22Rv1 (cell line): ENCODE measurements around the gene ELSPBP1.
A peak's percentile ranks its signal among the peaks of the same experiment; 100 is the strongest.

Source experiments
- H3K27ac ChIP-seq: fragments of 450-650 bp; 2 replicates; pipeline ENCODE4 v1.5.1; 2017
- ZFX ChIP-seq: fragments of 450-650 bp; IDR thresholded peaks from 2 replicates; pipeline ENCODE4 v1.6.1; 2017; ENCODE audit warnings: antibody characterized with exemption, borderline replicate concordance
- TF ChIP-seq, protein P1 (sequence below): fragments of 450-650 bp; IDR thresholded peaks from 2 replicates; pipeline ENCODE4 v1.5.1; 2017; ENCODE audit warnings: mild to moderate bottlenecking

ELSPBP1 gene

DNA sequence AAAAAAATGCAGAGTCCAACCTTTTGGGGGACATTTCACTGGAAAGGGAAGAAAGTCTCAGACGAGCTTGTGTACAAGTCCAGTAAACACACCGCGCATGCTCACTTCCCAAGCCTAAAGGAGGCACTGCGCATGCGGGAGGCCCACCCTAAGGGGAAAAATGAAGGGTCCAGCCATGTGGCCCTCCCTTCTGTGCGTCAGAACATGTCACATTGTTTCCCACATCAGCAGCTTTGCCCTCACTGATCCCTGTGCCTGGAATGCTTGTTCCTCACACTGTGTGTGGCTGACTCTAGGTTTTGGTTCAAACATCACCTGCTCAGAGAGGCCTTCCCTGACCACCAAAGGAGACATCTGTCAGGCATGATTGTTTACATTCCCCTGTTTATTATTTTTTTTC lies 4.4 kb downstream of the ELSPBP1 start:
- TF ChIP-seq, protein P1, sequence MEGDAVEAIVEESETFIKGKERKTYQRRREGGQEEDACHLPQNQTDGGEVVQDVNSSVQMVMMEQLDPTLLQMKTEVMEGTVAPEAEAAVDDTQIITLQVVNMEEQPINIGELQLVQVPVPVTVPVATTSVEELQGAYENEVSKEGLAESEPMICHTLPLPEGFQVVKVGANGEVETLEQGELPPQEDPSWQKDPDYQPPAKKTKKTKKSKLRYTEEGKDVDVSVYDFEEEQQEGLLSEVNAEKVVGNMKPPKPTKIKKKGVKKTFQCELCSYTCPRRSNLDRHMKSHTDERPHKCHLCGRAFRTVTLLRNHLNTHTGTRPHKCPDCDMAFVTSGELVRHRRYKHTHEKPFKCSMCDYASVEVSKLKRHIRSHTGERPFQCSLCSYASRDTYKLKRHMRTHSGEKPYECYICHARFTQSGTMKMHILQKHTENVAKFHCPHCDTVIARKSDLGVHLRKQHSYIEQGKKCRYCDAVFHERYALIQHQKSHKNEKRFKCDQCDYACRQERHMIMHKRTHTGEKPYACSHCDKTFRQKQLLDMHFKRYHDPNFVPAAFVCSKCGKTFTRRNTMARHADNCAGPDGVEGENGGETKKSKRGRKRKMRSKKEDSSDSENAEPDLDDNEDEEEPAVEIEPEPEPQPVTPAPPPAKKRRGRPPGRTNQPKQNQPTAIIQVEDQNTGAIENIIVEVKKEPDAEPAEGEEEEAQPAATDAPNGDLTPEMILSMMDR: no peak
- no peak for TF ChIP-seq ZFX
- H3K27ac ChIP-seq: no peak overlapping the region

DNA sequence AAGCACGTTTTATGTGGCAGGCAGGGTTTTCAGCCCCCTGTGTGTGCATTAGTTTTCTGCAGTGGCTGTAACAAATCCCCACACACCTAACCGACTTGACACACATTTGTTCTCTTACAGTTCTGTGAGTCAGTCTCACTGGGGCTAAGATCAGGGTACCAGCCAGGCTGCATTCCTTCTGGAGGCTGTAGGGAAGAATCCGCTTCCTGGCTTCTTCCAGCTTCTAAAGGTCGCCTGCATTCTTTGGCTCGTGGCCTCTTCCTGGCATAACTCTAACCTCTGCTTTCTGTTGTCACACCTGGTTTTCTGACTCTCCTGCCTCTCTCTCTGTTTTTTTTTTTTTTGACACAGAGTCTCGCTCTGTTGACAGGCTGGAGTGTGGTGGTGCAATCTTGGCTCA lies 6.4 kb downstream of the ELSPBP1 start:
- TF ChIP-seq, protein P1: no peak
- no peak for TF ChIP-seq ZFX
- H3K27ac ChIP-seq: no peak overlapping the region

DNA sequence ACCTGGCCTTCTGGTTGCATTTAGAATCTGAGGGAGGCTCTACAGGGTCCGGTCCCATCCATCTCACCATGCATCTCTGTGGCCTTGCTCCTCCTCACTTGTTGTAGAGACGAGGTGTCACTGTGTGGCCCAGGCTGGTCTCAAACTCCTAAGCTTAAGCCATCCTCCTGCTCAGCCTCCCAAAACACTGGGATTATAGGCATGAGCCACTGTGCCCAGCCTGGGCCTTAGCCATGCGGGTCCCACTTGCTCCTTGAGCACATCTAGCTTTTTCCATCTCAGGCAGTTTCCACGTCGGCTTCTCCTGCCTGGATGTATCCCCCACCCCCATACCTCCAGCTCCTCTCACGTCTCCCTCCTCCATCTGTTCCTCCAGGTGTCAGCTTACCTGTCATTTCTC lies 9.8 kb downstream of the ELSPBP1 start:
- H3K27ac ChIP-seq: no peak overlapping the region
- no peak for TF ChIP-seq ZFX
- TF ChIP-seq, protein P1: no peak

DNA sequence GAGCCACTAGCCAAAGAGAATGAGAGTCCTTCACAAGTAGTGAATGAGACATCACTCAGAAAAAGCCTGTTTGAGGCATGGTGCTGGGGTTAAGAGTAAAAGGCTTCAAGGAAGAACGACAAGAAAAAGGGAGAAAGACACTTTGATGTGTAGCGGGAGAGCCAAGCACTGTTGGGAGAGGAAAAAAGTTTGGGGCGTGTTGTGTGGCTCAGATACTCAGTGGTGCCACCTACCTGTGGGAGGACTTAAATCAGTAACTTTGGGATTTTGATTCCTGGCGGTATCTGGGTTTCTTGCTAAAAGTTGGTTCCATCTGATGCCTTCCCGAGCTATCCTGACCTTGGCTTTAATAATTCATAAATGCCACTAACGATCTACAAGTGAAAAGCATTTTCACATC lies 12.3 kb downstream of the ELSPBP1 start:
- H3K27ac ChIP-seq: no peak overlapping the region
- TF ChIP-seq, protein P1: peak; percentile 72
- no peak for TF ChIP-seq ZFX

DNA sequence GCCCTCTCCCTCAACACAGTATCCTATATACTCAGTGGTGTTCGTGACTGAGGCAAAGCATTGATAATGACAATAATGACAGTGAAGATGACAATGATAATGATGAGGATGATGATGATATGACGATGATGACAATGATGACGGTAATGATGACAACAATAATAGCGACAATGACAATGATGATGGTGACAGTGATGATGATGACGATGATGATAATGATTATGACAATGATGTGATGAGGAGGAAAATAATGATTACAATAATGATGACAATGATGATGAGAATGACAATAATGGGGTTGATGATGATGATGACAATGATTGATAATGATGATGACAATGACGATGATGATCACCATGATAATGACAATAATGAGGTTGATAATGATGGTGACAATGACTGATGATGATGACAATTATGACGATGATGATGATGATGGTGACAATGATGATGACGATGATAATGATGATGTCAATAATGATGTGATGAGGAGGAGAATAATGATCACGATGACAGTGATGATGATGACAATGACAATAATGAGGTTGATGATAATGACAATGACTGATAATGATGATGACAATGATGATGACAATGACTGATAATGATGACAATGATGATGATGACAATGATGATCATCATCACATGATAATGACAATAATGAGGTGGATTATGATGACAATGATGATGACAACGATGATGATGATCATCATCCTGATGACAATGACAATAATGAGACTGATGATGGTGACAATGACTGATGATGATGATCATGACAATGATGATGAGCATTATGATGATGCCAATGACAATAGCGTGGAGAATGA lies 16.7 kb downstream of the ELSPBP1 start:
- H3K27ac ChIP-seq: no peak overlapping the region
- TF ChIP-seq, protein P1: no peak
- TF ChIP-seq ZFX: no peak

DNA sequence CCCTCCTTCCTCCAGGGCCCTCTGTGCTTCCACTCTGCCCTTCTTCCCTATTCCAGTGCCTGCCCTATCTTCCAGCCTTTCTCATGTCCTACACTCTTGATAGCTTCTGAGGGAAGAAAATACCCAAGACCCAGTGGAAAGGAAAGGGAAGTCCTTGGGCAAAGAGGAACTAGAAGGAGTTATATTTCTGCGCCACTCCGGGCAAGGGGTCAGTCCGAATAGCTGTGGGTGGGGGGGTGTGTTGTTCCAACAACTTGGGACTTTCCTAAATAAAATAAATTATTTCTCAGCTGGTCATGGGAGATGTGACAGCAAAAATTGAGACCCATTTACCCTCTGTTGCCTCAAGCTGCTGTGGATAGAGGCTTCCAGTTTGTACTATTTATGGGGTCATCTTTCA lies 26.3 kb downstream of the ELSPBP1 start:
- H3K27ac ChIP-seq: no peak overlapping the region
- TF ChIP-seq ZFX: no peak
- TF ChIP-seq, protein P1: no peak

DNA sequence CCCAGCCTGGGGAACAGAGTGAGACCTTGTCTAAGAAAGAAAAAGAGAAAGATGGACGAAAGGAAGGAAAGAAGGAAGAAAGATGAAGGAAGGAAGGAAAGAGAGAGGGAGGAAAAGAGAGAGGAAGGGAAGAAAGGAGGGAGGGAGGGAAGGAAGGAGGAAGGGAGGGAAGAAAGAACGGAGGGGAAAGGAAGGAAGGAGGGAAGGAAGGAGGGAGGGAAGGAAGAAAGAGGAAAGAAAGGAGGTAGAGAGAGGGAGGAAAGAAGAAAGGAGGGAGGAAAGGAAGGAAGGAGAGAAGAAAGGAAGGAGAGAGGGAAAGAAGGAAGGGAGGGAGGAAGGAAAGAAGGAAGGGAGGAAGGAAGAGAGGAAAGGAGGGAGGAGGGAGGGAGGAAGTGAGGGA lies 28.6 kb downstream of the ELSPBP1 start:
- H3K27ac ChIP-seq: no peak overlapping the region

More for the DNA sequence above, 28.6 kb downstream of the ELSPBP1 start:
- TF ChIP-seq ZFX: no peak
- TF ChIP-seq, protein P1: no peak
